Smooth muscle cell (in vitro differentiated cells): Measurements from ENCODE around the gene HPS4. TPM values are rescaled to one million over a fixed set of nuclear protein-coding genes. Genes with fewer than 3 reads are reported as not detected.

Experiments used
- DNase-seq: peaks from one replicate; lab custom pipeline; 2025; ENCODE audit not compliant: unreplicated experiment; lab: John Stamatoyannopoulos, UW
- H2AFZ ChIP-seq: fragments of 200-600 bp; sonication (generic); 2 replicates; pipeline ENCODE4 v1.6.0; 2016; ENCODE audit warnings: antibody characterized with exemption, low read depth, mild to moderate bottlenecking
- H3F3A ChIP-seq: fragments of 200-600 bp; sonication (generic); 2 replicates; pipeline ENCODE4 v1.6.0; 2017; ENCODE audit warnings: antibody characterized with exemption, low read depth
- H3K27ac ChIP-seq: fragments of 200-600 bp; sonication (generic); 2 replicates; pipeline ENCODE4 v1.5.1; 2016; ENCODE audit warnings: low read depth, mild to moderate bottlenecking
- H3K27me3 ChIP-seq: fragments of 200-600 bp; sonication (generic); 2 replicates; pipeline ENCODE4 v1.6.1; 2016; ENCODE audit warnings: low read depth, mild to moderate bottlenecking
- H3K36me3 ChIP-seq: fragments of 200-600 bp; sonication (generic); 2 replicates; pipeline ENCODE4 v1.5.1; 2016; ENCODE audit warnings: low read depth
- H3K4me1 ChIP-seq: fragments of 200-600 bp; sonication (generic); 2 replicates; pipeline ENCODE4 v1.5.1; 2016; ENCODE audit warnings: low read depth
- H3K4me2 ChIP-seq: fragments of 200-600 bp; sonication (generic); 2 replicates; pipeline ENCODE4 v1.6.0; 2016; ENCODE audit warnings: mild to moderate bottlenecking
- H3K4me3 ChIP-seq: fragments of 200-600 bp; sonication (generic); 2 replicates; pipeline ENCODE4 v1.5.1; 2016; ENCODE audit warnings: mild to moderate bottlenecking
- H3K79me2 ChIP-seq: fragments of 200-600 bp; sonication (generic); 2 replicates; pipeline ENCODE4 v1.6.0; 2016; ENCODE audit warnings: low read depth, mild to moderate bottlenecking
- H3K9ac ChIP-seq: fragments of 200-600 bp; sonication (generic); 2 replicates; pipeline ENCODE4 v1.6.0; 2016; ENCODE audit warnings: low read depth
- H3K9me3 ChIP-seq: fragments of 200-600 bp; sonication (generic); replicated peaks from 2 replicates; pipeline ENCODE4 v1.5.1; 2016; ENCODE audit warnings: low read depth
- H4K20me1 ChIP-seq: fragments of 200-600 bp; sonication (generic); 2 replicates; pipeline ENCODE4 v1.6.0; 2016; ENCODE audit warnings: low read depth
- CTCF ChIP-seq: fragments of 200-600 bp; sonication (generic); IDR thresholded peaks from 2 replicates; pipeline ENCODE4 v1.5.1; 2017; ENCODE audit warnings: borderline replicate concordance, mild to moderate bottlenecking, antibody characterized with exemption; ENCODE audit not compliant: insufficient read depth, poor library complexity, severe bottlenecking
- WGBS: methylation state at CpG from one replicate; pipeline ENCODE4 v1.1.7; 2016; ENCODE audit warnings: low lambda C conversion rate; 5-methylcytosine and 5-hydroxymethylcytosine counted together
- polyA plus RNA-seq: library from polyadenylated mRNA; unstranded; fragments of >200 nt; fragmentation: Nextera tagmentation; extraction: Ambion mirVana; gene quantifications from 2 replicates; pipeline ENCODE4 v1.2.1, GENCODE V29; 2016
- total RNA-seq: library from RNA; depleted of rRNA; stranded (reverse); fragments of >200 nt; gene quantifications from 2 replicates; pipeline ENCODE4 v1.2.3, GENCODE V29; 2014

Gene HPS4
- total and polyA plus RNA-seq, 2 experiments from 2014 or later: 18.2 to 46.3 TPM

- TF ChIP-seq CTCF: no peak
- Histone ChIP-seq H3K4me1 (peaks cover 18% of the 10 kb centered on the region), H3K9me3 (no peaks in the 10 kb centered on the region), H4K20me1 (no peaks in the 10 kb centered on the region), H3K79me2 (no peaks in the 10 kb centered on the region), H2AFZ (peak within 1 kb of the TSS; percentile 87), H3K27me3 (peaks cover 14% of the 10 kb centered on the region), H3K4me3 (peak within 1 kb of the TSS; percentile 68), H3K4me2 (peak within 1 kb of the TSS; percentile 86), H3F3A (peaks cover 10% of the 10 kb centered on the region), H3K9ac (peak within 1 kb of the TSS; percentile 10), H3K27ac (no peak within 1 kb of the TSS), H3K36me3 (no peaks in the 10 kb centered on the region)
- DNase-seq: peak; percentile 13
- WGBS: 5% methylated on average over 26 of the region's 96 CpGs
Measured at GRCh38 chr22:26428515-26429457, 54.8 kb downstream of the HPS4 start, which contains the start of gene ASPHD2. ASPHD2 (plus strand) TSS chr22:26429260; CDS start chr22:26433616, 4,356 bp downstream.

- Histone ChIP-seq H3K9me3 (no peaks in the 10 kb centered on the region), H3K4me2 (no peak overlapping the region)
- DNase-seq: no peak
Measured at GRCh38 chr22:26426924-26427323, 56.7 kb downstream of the HPS4 start.

GRCh38 chr22:26418620-26419019 lies 65.0 kb downstream of the HPS4 start:
- WGBS: 70% methylated on average over 3 of the region's 3 CpGs
- Histone ChIP-seq H3K9ac (no peak overlapping the region), H3F3A (no peaks in the 10 kb centered on the region), H3K9me3 (no peaks in the 10 kb centered on the region), H3K4me3 (no peak overlapping the region), H3K36me3 (no peaks in the 10 kb centered on the region), H3K27me3 (no peaks in the 10 kb centered on the region), H3K27ac (no peak overlapping the region), H3K79me2 (no peaks in the 10 kb centered on the region), H4K20me1 (no peaks in the 10 kb centered on the region), H2AFZ (no peak overlapping the region), H3K4me1 (no peaks in the 10 kb centered on the region), H3K4me2 (no peak overlapping the region)
- DNase-seq: no peak
- TF ChIP-seq CTCF: no peak

More at GRCh38 chr22:26426924-26427323, 56.7 kb downstream of the HPS4 start:
- Histone ChIP-seq H3K27me3 (peaks cover 14% of the 10 kb centered on the region), H3K9ac (no peak overlapping the region), H3K36me3 (no peaks in the 10 kb centered on the region), H4K20me1 (no peaks in the 10 kb centered on the region), H3F3A (peaks cover 10% of the 10 kb centered on the region), H3K4me3 (no peak overlapping the region), H2AFZ (no peak overlapping the region), H3K79me2 (no peaks in the 10 kb centered on the region), H3K27ac (no peak overlapping the region), H3K4me1 (peaks cover 15% of the 10 kb centered on the region)
- TF ChIP-seq CTCF: no peak
